Colonic mucosa (tissue), 4 donors: ENCODE measurements around the gene NT5DC3. TPM values are rescaled to one million over a fixed set of nuclear protein-coding genes. Genes with fewer than 3 reads are reported as not detected.

Source experiments
- DNase-seq: peaks from one replicate; pipeline ENCODE4 v3.0.0-alpha.2; 2020
- H3K27ac ChIP-seq: fragments of 200-600 bp; one replicate; pipeline ENCODE4 v1.8.0; 2021
- H3K27me3 ChIP-seq: fragments of 200-600 bp; one replicate; pipeline ENCODE4 v1.8.0; 2021
- H3K36me3 ChIP-seq: fragments of 200-600 bp; one replicate; pipeline ENCODE4 v1.8.0; 2021
- H3K4me1 ChIP-seq: fragments of 200-600 bp; one replicate; pipeline ENCODE4 v1.8.0; 2021; ENCODE audit warnings: mild to moderate bottlenecking
- H3K4me3 ChIP-seq: fragments of 200-600 bp; one replicate; pipeline ENCODE4 v1.8.0; 2021
- H3K9ac ChIP-seq, 2 donors: one replicate each; pipeline ENCODE4 v1.7.0; 2013; ENCODE audit warnings: control low read depth in 2 of 2, low read depth in 2 of 2, low read length in 2 of 2
- H3K9me3 ChIP-seq: fragments of 200-600 bp; one replicate; pipeline ENCODE4 v1.8.0; 2021
- intact Hi-C: fragments of 100-400 bp; cut with DNase I; formaldehyde crosslinking; loops from one replicate; pipeline ENCODE4 v1.14.1; 2022
- total RNA-seq, 2 donors: library from RNA; stranded (reverse); fragmentation: NEBNext Ultra II Directional in 1 of 2; extraction: Animal tissue kit (Norgen Biotek cat#: 25700) in 1 of 2; gene quantifications; one replicate each; pipeline ENCODE4 v1.2.1, GENCODE V29; 2021
- TF ChIP-seq, protein P1 (sequence below): fragments of 200-600 bp; IDR thresholded peaks from one replicate; pipeline ENCODE4 v1.8.0; 2022; ENCODE audit warnings: antibody characterized with exemption, mild to moderate bottlenecking
- donor health status: healthy.
- donor health status: DM: no; HTN: no; CAD: no.
- donor health status: DM: no; HTN: no; CAD: no.

Gene NT5DC3
- total RNA-seq, 2 donors from 2014 or later, result 10.0 to 22.6 TPM

DNA sequence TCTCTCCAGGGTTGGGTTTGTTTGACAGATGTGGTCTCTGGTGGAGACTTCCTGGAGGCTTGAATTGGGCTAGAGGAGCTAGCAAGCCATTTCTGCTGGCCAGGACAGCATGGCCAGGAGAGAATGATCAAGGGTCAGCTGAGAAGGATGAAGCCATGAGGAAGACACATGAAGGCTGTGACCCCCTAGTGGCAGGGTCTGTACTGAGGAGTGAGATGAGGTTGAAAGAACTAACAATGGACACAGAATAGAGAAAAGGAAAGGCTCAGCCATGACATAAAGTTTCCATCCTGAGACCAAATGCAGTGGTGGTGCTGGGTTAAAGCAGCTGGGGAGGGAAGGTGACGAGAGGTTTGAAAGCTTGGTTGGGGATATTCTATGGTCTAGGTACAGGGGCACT, 89.9 kb downstream of the NT5DC3 start:
- H3K4me1 ChIP-seq, result no peaks in the 10 kb centered on the region
- H3K36me3 ChIP-seq, result no peaks in the 10 kb centered on the region
- intact Hi-C loops, result no loop called here
- TF ChIP-seq, protein P1, sequence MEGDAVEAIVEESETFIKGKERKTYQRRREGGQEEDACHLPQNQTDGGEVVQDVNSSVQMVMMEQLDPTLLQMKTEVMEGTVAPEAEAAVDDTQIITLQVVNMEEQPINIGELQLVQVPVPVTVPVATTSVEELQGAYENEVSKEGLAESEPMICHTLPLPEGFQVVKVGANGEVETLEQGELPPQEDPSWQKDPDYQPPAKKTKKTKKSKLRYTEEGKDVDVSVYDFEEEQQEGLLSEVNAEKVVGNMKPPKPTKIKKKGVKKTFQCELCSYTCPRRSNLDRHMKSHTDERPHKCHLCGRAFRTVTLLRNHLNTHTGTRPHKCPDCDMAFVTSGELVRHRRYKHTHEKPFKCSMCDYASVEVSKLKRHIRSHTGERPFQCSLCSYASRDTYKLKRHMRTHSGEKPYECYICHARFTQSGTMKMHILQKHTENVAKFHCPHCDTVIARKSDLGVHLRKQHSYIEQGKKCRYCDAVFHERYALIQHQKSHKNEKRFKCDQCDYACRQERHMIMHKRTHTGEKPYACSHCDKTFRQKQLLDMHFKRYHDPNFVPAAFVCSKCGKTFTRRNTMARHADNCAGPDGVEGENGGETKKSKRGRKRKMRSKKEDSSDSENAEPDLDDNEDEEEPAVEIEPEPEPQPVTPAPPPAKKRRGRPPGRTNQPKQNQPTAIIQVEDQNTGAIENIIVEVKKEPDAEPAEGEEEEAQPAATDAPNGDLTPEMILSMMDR, result no peak
- no peak overlapping the region for H3K4me3 ChIP-seq
- no peak for DNase-seq
- H3K27ac ChIP-seq, result no peak overlapping the region
- H3K9ac ChIP-seq, result no peak overlapping the region
- no peaks in the 10 kb centered on the region for H3K9me3 ChIP-seq
- H3K27me3 ChIP-seq, result no peaks in the 10 kb centered on the region

DNA sequence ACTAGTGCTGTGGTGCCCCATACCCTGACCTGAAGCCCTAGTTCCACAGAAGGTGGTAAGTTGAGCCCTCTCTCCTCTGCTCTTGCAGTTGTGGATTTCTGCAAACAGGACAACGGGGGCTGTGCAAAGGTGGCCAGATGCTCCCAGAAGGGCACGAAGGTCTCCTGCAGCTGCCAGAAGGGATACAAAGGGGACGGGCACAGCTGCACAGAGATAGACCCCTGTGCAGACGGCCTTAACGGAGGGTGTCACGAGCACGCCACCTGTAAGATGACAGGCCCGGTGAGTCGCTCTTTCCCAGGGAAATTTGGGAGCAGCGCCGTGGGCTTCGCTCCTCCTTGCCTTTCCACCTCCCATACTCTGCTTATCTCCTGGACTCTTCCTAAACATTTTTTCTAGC, 92.2 kb downstream of the NT5DC3 start:
- no peak overlapping the region for H3K4me3 ChIP-seq
- no peak overlapping the region for H3K27ac ChIP-seq
- no peaks in the 10 kb centered on the region for H3K9me3 ChIP-seq
- no peaks in the 10 kb centered on the region for H3K4me1 ChIP-seq
- no peaks in the 10 kb centered on the region for H3K36me3 ChIP-seq
- no peaks in the 10 kb centered on the region for H3K27me3 ChIP-seq
- H3K9ac ChIP-seq, result no peak overlapping the region
- intact Hi-C loops, result no loop called here
- TF ChIP-seq, protein P1, result no peak
- DNase-seq, result no peak

DNA sequence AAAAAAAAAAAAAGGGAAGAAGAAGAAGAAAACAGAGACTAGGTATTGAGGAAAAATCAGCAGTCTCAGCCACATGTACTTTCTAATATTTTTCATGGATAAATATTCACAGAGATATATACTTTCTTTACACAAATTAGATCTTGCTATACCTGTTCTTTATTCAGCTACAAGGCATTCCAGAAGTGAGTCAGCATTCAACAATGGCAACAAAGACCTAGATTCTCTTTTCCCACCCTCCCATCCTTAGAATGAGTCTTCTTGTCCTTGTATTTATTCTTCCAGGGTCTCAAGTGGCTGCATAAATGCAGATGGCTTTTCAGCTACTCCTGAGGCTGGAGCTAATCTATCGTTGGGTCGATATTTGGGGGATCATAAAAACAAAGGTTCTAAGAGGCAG, 93.0 kb downstream of the NT5DC3 start:
- Histone ChIP-seq H3K27me3 (no peaks in the 10 kb centered on the region), H3K27ac (no peak overlapping the region), H3K36me3 (no peaks in the 10 kb centered on the region), H3K4me3 (no peak overlapping the region), H3K9me3 (no peaks in the 10 kb centered on the region), H3K9ac (no peak overlapping the region), H3K4me1 (no peaks in the 10 kb centered on the region)
- intact Hi-C loops, result no loop called here
- no peak for DNase-seq
- TF ChIP-seq, protein P1, result no peak

DNA sequence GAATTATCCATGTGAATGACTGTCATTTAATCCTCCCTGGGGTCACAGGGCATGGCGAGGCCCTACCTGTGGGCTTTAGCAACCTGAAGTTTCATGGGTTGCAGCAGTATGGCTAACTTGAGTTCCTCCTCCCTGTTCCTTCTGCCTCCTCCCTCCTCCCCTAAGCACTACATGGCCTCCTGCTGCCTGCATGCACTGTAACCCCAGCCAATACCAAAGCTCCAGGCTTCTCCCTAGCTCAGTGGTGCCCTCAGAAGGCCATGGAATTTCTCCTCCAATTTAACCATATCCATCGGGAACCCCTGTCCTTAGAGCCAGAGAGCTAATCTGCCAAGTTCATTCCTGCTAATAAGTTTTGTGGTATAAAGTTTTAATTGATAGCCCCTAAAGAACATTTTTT, 95.1 kb downstream of the NT5DC3 start:
- H3K9ac ChIP-seq, result no peak overlapping the region
- TF ChIP-seq, protein P1, result no peak
- H3K4me3 ChIP-seq, result no peak overlapping the region
- no peaks in the 10 kb centered on the region for H3K9me3 ChIP-seq
- H3K27me3 ChIP-seq, result no peaks in the 10 kb centered on the region
- DNase-seq, result no peak
- intact Hi-C loops, result no loop called here
- no peaks in the 10 kb centered on the region for H3K4me1 ChIP-seq
- no peaks in the 10 kb centered on the region for H3K36me3 ChIP-seq
- H3K27ac ChIP-seq, result no peak overlapping the region

DNA sequence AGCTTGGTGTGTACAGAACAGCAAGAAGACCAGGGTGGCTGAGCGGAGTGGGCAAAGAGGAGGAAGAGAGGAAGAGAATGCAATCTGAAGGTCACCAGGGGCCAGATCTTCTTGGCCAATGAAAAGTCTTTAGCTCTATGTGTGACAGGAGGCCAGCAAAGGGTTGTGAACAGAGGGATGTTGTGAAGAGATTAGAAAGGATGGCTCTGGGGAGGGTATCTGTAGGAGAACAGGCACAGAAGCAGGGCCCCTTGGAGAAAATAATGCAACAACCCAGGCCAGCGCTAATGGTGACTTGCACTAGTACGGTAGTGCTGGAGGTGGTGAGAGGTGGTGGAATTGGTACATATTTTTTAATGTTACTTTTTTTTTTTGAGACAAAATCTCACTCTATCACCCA, 97.2 kb downstream of the NT5DC3 start:
- H3K9ac ChIP-seq, result no peak overlapping the region

More for the DNA sequence above, 97.2 kb downstream of the NT5DC3 start:
- TF ChIP-seq, protein P1, result no peak
- H3K4me1 ChIP-seq, result no peaks in the 10 kb centered on the region
- H3K27me3 ChIP-seq, result no peaks in the 10 kb centered on the region
- H3K4me3 ChIP-seq, result no peak overlapping the region
- no peak for DNase-seq
- intact Hi-C loops, result no loop called here
- no peak overlapping the region for H3K27ac ChIP-seq
- H3K36me3 ChIP-seq, result no peaks in the 10 kb centered on the region
- no peaks in the 10 kb centered on the region for H3K9me3 ChIP-seq
